ENCODE data around the gene SHQ1. TPM values are rescaled to one million over a fixed set of nuclear protein-coding genes. Genes with fewer than 3 reads are reported as not detected.
A peak's percentile ranks its signal among the peaks of the same experiment; 100 is the strongest.

The SHQ1 gene
- total RNA-seq, 4 donors from 2014 or later, result 11.0 to 105 (median 13.4) TPM

- H3K36me3 ChIP-seq, result no peaks in the 10 kb centered on the region
Measured at GRCh38 chr3:72860053-72860452, 11.8 kb upstream of the SHQ1 start.

DNA sequence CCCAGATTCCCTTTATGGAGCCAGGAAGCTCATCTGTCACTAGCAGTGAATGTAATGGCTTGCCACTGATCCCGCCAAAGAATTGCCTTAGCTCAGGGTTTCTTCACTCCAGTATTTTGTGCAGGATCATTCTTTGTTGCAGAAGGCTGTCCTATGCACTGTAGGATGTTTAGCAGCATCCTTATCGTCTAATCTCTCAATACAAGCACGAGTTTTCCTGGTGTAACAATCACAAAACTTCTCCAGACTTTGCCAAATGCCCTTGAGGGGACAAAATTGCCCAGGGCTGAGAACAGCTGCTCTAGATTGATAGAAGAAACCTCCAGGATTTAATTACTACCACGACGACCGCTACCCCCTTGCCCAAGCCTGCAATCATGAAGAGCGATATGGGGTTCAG lies 6.8 kb upstream of the SHQ1 start:
- Histone ChIP-seq H3K4me1 (no peaks in the 10 kb centered on the region), H3K9me3 (no peaks in the 10 kb centered on the region), H3K27ac (no peak overlapping the region), H3K4me3 (no peak overlapping the region), H3K27me3 (no peaks in the 10 kb centered on the region), H3K36me3 (no peaks in the 10 kb centered on the region)
- no peak for TF ChIP-seq POLR2A (IDR thresholded peaks at IDR 0.05)
- TF ChIP-seq, protein P1, sequence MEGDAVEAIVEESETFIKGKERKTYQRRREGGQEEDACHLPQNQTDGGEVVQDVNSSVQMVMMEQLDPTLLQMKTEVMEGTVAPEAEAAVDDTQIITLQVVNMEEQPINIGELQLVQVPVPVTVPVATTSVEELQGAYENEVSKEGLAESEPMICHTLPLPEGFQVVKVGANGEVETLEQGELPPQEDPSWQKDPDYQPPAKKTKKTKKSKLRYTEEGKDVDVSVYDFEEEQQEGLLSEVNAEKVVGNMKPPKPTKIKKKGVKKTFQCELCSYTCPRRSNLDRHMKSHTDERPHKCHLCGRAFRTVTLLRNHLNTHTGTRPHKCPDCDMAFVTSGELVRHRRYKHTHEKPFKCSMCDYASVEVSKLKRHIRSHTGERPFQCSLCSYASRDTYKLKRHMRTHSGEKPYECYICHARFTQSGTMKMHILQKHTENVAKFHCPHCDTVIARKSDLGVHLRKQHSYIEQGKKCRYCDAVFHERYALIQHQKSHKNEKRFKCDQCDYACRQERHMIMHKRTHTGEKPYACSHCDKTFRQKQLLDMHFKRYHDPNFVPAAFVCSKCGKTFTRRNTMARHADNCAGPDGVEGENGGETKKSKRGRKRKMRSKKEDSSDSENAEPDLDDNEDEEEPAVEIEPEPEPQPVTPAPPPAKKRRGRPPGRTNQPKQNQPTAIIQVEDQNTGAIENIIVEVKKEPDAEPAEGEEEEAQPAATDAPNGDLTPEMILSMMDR (IDR thresholded peaks at IDR 0.05), result no peak
- DNase-seq, result no peak

More at GRCh38 chr3:72860053-72860452, 11.8 kb upstream of the SHQ1 start:
- Histone ChIP-seq H3K9me3 (no peaks in the 10 kb centered on the region), H3K4me3 (no peak overlapping the region), H3K27ac (no peak overlapping the region), H3K27me3 (no peaks in the 10 kb centered on the region), H3K4me1 (no peaks in the 10 kb centered on the region)
- no peak for DNase-seq
- TF ChIP-seq, protein P1 (IDR thresholded peaks at IDR 0.05), result no peak
- no peak for TF ChIP-seq POLR2A (IDR thresholded peaks at IDR 0.05)

- Histone ChIP-seq H3K27me3 (no peaks in the 10 kb centered on the region), H3K36me3 (no peaks in the 10 kb centered on the region), H3K4me1 (peaks cover 0 to 33% (median 7%) of the 10 kb centered on the region in 4 donors), H3K4me3 (peak overlapping the region; percentile 70 to 73 (median 72)), H3K9me3 (no peaks in the 10 kb centered on the region), H3K27ac (peak overlapping the region in 1 of 4 donors; percentile 81)
- no peak for DNase-seq
- TF ChIP-seq, protein P1 (IDR thresholded peaks at IDR 0.05), result no peak
- TF ChIP-seq POLR2A (IDR thresholded peaks at IDR 0.05), result no peak
Measured at GRCh38 chr3:72848703-72849081, 447 bp upstream of the SHQ1 start.

GRCh38 chr3:72847282-72847681 lies 963 bp downstream of the SHQ1 start:
- H3K27me3 ChIP-seq, result no peaks in the 10 kb centered on the region
- peak overlapping the region; percentile 70 to 73 (median 72) for H3K4me3 ChIP-seq
- TF ChIP-seq, protein P1 (IDR thresholded peaks at IDR 0.05), result peak in 1 of 6 experiments; percentile 6
- TF ChIP-seq POLR2A (IDR thresholded peaks at IDR 0.05), result no peak
- H3K27ac ChIP-seq, result peak overlapping the region in 2 of 4 donors; percentile 70 to 81
- no peaks in the 10 kb centered on the region for H3K9me3 ChIP-seq
- H3K36me3 ChIP-seq, result peaks cover 0 to 5% (median 0%) of the 10 kb centered on the region in 3 donors
- DNase-seq, result no peak
- H3K4me1 ChIP-seq, result peaks cover 0 to 33% (median 7%) of the 10 kb centered on the region in 4 donors

- peak in 1 of 3 donors; percentile 48 for DNase-seq
- H3K27me3 ChIP-seq, result no peaks in the 10 kb centered on the region
- H3K9me3 ChIP-seq, result no peaks in the 10 kb centered on the region
- no peak overlapping the region for H3K27ac ChIP-seq
- no peak overlapping the region for H3K4me3 ChIP-seq
- H3K4me1 ChIP-seq, result peaks cover 0 to 33% (median 7%) of the 10 kb centered on the region in 4 donors
- peaks cover 0 to 15% (median 0%) of the 10 kb centered on the region in 3 donors for H3K36me3 ChIP-seq
- TF ChIP-seq, protein P1 (IDR thresholded peaks at IDR 0.05), result no peak
- TF ChIP-seq POLR2A (IDR thresholded peaks at IDR 0.05), result no peak
Measured at GRCh38 chr3:72846166-72846565, 2.1 kb downstream of the SHQ1 start.
